Esophagus squamous epithelium (tissue), 4 donors: ENCODE results near the gene SHISA8.

Source experiments
- CTCF ChIP-seq, 6 experiments: fragments of 450-650 bp in 4 of 6; fragments of 200-600 bp in 2 of 6; sonication (generic) in 2 of 6; IDR thresholded peaks; one replicate each; pipeline ENCODE4 v1.5.1; 2016 to 2019; ENCODE audit warnings: antibody characterized with exemption in 6 of 6, mild to moderate bottlenecking in 4 of 6, moderate library complexity in 4 of 6
- POLR2A ChIP-seq, 4 donors: fragments of 450-650 bp; IDR thresholded peaks; one replicate each; pipeline ENCODE4 v1.6.1; 2017; ENCODE audit warnings: antibody characterized with exemption in 4 of 4, mild to moderate bottlenecking in 4 of 4, moderate library complexity in 3 of 4

DNA sequence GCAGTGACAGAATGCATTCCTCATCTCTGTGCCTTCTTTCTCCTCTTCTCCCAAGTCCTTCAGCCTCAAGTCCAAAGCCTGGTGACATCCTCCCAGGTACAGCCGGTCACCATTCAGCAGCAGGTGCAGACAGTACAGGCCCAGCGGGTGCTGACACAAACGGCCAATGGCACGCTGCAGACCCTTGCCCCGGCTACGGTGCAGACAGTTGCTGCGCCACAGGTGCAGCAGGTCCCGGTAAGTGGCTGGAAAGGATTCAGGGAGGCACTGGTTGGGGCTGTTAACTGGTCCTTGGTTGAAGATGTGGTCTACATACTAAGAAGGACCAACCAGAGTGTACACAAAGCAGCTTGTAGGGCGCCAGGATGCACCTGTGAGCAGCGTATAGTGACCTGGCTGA is 46.3 kb downstream of the SHISA8 start:
- TF ChIP-seq CTCF (IDR thresholded peaks at IDR 0.05): no peak
- TF ChIP-seq POLR2A (IDR thresholded peaks at IDR 0.05): no peak
